HG03520 (cell line): Measurements from ENCODE around the gene ZNF783.
A peak's percentile ranks its signal among the peaks of the same experiment; 100 is the strongest.

Experiments used
- ATAC-seq: cut with Tn5 transposase; IDR thresholded peaks from one replicate; pipeline ENCODE4 v1.9.1; 2021; ENCODE audit warnings: mild to moderate bottlenecking, moderate library complexity; ENCODE audit not compliant: unreplicated experiment

ZNF783 gene

DNA sequence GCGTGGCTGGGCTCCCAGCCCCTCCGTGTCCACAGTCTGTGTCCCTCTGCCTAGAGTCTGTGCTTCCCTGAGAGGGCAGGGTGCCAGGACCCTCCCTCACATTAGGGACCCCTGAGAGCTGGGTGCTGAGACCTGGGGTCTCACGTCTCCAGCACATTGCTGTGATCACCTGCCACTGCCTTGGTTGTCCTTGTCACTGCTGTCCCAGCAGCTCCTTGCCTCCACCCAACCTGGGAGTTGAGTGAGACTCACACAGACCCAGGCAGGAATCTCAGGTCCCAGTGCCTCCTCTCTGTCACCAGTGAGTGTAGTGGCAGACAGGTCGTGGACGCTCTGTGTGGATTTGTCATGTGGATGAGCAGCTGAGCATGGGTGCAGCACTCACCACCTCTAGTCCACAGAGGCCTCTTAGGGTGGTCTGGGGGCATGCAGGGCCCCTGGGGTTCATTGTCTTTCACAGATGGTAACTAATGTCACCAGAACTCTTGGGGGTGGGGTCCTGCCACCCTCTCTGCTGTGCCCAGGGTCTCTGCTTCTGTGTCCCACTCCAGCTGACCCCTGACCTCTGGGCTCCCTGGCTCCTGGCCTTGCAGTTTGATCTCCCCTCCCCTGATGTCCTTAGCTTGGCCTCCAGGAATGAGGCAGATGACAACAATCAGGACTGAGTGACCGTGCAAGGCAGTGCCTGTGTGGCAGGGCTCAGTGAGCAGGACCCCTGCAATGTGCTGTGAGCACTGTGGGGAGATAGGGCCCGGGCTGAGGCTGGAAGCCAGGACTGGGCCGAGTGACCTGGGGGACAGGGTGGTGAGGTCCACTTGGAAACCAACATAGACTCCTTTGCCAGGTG lies 18.9 kb downstream of the ZNF783 start:
- ATAC-seq = no peak

DNA sequence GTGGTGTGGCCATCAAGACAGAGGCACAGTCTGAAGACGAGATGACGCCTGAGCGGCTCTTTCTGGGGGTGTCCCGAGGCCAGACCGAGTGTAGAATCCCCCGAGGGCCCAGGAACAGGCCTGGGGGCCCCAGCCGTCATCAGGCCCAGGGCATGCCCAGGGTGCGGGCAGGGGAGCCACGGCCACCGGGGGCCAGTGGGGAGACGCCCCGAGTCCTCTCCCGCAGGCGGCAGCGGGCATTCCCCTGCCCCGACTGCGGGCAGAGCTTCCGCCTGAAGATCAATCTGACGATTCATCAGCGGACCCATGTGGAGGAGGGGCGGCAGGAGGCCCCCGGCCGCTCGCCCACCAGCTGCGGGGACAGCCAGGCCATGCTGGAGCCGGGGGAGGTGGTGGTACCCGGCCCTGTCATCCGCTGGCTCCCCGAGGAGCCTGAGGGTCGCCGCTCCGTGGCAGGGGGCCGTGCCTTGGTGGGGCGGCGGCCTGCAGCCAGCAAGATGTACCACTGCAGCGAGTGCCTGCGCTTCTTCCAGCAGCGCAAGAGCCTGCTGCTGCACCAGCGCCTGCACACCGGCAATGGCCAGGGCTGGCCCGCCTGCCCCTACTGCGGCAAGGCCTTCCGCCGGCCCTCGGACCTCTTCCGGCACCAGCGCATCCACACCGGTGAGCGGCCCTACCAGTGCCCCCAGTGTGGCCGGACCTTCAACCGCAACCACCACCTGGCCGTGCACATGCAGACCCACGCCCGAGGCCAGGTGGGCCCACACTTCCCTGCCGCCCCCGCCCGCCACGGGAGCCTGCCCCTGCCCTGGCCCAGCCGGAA lies 19.7 kb downstream of the ZNF783 start:
- ATAC-seq = no peak

DNA sequence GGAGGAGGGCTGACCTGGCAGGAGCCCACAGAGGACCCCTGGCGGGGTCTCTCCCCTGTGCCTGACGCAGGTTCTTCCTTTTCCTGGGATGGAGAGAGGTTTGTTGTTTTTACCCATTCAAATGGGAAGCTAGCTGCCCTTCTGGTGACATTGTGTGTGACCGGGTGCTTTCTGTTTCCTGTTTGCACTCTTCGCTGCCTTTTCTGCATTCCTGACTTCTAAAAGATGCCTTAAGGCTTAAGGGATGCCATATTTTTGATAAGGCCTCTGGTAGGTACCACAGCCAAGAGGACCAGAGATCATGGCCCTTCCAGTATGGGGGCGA lies 20.3 kb downstream of the ZNF783 start:
- ATAC-seq = no peak

DNA sequence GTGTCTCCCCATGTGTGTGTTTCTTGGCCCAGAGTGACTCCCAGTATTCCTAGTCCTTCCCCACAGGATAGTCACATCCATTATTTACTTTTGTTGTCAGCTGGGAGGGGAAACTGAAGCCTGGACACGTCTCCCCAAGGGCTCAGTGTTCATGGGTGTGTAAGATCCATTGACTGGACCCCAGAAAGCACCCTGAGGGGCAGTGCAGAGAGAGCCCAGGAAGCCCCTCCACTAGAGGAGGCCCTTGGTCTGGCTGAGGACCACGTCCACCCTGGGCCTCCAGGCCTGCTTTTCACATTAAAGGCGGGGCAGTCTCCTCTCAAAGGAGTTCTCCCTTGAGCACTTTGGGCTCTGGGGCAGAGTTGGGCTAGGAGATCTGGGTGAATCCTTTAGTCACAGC lies 21.3 kb downstream of the ZNF783 start:
- ATAC-seq = no peak

DNA sequence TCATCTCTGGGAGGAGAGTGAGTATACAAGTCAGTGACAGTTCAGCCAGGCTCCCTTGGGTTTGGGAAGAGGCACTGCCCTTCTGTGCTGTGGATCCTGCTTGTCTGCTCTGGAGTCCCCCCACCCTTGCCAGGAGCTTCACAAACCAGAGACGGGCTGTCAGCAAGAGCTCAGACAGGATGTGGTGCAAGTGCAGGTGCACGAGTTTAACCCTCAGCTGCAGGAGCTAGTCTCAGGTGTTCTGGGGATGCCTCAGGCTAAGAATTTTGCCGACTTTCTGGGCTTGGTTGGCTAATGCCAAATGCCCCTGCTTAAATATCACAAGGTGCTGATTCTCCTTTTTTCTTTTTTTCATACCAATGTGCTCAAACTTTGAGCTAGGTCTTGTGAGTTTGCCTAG lies 22.3 kb downstream of the ZNF783 start:
- no peak for ATAC-seq

DNA sequence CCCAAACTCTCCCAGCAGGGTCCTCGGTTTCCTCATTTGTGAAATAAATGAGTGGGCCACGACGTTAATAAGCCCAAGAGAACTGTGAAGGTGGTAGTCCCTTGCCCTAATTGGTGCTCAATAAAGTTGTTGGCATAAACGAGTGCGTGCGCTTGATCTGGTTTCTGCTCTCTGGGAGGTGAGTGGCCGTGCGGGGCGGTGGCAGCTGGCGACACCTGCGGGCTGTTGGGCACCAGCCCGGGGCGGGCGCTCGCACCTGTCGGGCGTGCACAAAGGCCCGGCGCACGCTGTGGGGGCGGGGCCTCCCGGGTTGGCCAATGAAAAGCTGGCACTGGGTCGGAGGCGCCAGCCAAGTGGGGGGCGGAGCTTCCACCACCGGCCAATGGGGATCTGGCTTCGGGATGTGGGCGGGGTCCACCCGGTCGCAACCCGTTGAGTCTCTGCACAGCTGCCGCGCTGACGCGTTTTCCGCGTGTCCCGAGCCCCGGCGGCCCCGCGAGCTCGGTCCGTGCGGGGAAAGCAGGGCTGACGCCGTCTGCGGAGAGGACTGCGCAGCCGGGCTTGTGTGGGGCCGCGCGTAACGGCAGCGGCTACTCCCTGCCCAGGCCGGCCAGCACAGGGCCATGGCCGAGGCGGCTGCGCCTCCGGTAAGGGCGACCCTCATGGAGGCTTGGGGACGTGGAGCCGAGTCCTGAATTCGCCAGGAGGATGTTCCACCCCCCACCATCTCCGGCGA lies 23.0 kb downstream of the ZNF783 start:
- peak; percentile 96 for ATAC-seq

DNA sequence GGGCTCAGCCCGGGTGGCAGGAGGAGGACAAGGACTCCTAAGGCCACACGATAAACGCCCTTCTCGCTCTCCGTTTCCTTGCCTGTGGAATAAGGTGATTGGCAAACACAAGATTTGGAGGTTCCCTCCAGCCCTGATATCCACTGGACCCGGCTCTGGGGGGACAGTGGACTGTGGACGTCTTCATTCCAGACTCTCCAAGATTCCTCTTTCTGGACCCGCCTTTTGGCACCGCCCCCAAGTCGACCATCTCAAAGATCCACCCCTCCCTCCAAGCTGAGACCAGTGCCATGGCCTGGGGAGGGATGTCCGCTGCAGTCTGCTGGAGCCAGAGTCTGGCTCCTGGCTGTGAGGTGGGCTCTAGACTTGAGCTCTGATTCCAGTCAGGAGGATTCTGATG lies 23.6 kb downstream of the ZNF783 start:
- no peak for ATAC-seq

DNA sequence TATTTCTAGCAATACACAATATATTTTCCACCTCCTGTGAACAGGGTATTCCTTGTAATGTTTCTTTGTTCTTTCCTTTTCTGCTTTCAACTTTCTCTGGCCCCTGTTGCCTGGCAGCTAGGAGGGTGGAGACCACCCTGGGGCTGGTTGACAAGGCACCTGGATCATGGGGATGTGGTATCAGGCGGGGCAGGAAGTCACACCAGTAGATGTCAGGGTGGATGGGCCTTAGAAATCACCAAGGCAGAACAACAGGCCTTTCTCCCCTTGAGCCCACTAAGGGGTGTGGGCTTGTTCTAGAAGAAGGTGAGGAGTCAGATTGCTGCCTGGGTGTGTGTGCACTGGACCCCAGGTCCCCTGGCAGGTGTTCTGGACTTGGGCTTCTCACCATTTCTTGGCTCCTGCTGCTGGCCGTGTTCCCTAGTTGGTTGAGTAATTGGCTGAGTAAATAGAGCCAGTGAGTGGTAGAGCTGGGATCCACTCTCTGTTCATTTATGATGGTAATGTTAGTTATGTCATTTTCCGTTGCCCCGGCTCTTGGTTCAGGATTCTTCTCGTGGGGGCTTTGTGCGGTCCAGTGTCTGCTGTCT lies 24.9 kb downstream of the ZNF783 start:
- ATAC-seq = no peak

DNA sequence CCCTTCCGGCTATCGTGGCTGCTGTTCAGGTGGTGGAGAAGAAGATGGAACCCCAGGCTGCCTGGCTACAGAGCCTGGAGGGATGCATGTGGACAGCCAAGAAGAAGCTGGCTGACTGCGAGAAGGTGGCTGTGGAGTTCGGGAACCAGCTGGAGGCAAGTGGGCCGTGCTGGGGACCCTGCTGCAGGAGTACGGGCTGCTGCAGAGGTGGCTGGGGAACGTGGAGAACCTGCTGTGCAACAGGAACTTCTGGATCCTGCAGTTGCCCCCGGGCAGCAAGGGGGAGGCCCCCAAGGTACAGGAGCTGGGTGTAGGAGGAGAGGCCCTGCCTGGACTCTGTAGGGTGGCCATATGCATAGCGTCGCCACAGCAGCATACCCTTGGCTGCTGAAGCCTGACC lies 25.6 kb downstream of the ZNF783 start:
- no peak for ATAC-seq

DNA sequence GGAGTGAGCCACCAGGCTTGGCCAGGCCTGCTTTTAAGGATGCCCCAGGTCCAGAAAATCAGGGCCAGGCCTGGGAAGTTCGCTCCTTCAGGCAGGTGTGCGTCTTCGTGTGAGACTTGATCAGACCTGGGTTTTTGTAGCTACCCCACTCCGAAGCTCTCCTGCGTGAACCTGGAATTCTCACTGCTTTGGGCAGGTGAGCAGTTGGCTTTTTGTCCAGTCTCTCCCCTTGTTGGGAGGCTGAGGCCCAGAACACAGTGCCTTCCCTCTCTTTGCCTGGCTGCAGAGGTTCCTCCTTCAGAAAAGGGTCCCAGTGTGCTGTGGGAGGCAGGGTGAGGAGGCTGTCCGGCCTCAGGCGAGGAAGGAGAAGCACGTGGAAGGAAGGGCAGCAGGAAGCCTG lies 27.3 kb downstream of the ZNF783 start:
- no peak for ATAC-seq

DNA sequence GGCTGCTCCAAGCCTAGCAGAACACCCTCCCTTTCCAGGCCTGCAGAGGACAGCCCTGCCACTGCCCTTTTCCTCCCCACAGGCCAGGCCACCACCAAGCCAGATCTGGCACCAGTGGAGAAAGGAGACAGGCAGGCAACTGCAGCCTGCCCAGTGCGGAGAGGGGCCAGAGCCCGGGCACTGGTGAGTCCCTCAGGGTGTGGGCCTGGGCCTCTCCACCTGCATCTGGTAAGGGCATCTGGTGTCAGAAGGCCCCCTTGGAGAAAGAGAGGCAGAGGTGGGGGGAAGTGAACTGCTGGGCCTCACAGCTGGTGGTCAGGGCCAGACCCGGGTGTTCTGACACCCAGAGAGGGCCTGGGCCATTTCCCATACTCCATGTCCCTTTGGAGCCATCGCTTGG lies 27.9 kb downstream of the ZNF783 start:
- no peak for ATAC-seq

DNA sequence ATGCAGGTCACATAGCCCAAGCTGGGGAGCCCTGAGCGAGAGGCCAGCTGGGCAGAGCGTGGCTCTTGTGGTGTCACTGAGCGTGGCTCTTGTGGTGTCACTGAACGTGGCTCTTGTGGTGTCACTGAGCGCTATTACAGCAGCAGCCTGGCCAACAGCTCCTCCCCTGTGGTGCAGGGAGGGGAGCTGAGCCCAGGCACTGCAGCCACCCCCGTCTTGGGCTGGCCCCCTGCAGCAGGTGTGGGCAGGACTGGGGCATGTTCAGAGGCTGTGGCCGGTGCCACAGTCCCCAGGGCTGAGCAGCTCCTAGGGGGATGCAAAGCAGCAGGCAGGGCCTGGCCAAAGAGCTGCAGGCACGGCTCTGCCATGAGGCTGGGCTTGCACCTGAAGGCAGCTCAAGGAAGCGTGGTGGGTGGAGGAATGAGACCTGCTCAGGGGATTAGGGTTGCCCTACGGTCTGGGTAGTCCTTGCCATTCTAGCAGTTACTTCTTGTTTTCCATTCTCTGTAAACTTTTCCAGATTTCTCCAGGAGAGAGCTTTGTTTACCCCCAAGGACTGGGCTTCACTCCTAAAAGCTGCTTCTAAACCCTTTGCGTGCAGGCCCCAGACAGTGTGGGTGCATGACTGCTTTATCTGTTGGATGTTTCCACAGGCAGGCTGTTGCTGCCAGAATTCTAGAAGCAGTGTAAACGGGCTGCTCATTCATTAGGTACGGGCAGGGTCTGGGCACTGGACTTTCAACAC lies 29.2 kb downstream of the ZNF783 start:
- no peak for ATAC-seq

DNA sequence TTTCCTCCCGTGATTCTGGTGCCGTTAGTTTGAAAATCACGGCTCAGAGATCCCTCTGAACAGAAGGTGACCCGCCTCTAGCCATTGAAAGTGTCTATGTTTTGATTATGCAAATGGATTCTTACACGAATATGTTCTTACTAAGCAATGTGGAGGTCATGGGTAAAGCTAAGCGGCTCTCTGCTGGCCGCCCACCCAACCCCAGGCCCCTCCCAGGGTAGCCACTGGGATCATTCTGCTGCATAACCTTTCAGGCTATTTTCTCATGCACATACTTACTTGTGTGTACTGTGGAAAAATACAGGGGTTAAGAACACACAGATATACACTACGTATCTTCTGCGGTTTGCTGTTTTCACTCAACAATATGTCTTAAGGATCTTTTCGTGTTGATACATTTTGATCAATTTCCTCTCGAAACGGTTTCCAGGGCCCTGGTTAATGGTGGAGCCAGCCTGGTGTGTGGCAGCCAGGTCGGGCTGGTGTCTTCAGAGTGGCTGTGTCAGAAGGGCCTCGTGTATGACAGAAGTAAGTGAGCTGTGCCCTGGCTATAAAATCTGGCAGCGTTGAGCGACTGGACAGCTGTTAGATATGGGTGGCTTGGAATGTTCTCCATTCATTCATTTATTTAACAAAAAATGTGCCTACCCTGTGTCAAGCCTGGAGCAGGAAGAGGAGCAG lies 29.9 kb downstream of the ZNF783 start:
- ATAC-seq = no peak

DNA sequence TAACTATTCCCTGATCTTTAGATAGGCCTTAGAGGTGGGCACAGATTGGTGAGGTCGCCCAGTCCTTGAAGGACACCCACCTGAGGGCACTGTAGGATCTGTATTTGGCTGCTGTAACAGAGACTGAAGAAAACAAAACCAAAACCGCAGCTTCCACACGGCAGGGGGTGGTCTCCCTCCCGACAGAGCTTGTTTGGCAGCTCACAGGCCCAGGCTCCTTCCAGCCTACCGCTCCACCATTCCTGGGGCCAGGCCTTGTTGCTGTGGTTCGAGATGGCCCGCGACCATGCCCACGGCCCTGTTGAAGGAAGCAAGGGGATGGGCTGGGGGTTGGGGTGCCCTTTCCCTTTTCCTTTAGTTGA lies 30.4 kb downstream of the ZNF783 start:
- ATAC-seq = no peak

DNA sequence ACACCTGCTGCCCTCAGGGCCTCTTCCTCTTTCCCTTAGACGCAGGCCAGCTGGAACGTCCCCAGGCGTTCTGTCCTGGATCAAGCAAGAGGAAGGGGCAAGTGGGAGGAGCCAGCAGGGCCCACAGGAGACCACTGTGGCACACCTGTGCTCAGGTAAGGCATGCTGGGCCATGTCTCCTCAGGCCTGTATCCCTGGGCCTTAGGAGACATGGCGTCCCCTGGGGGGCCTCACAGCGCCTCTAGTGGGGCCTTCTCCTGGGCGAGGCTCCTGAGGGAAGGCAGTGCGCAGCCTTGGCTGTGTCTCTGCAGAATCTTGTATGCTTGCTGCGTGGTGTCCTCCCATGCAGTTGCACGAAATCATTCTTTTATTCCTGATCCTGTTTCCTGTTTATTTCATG lies 31.3 kb downstream of the ZNF783 start:
- no peak for ATAC-seq

DNA sequence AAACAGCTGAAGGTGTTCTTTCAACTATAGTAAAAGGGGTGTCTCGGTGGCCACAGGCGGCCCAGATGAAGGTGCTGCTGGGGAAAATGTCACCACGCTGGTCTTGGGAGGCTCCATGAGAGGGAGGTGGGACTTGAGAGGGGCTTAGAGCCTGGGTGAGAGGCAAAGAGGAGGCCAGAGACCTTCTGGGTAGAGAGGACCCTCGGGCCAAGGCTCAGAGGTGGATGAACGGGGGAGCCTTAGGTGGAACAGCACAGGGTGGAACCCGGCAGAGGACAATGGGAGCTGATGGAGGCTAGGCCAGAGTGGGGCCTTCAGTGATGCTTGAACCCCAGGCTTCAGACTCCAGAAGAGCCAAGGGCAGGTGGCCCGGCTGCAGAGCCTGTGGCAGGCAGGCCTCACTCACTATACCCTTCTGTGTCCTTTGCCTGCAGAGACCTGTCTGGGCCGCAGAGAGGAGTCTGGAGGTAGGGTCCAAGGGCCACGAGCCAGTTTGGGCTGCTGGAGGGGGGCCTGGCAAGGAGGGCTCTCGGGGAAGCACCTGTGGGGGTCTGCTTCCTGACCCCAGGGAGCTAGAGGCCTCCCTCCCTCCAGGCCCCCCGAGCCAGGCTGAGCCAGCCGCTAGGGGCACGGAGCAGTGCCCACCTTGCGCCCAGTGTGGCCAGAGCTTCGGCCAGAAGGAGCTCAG lies 32.1 kb downstream of the ZNF783 start:
- no peak for ATAC-seq

DNA sequence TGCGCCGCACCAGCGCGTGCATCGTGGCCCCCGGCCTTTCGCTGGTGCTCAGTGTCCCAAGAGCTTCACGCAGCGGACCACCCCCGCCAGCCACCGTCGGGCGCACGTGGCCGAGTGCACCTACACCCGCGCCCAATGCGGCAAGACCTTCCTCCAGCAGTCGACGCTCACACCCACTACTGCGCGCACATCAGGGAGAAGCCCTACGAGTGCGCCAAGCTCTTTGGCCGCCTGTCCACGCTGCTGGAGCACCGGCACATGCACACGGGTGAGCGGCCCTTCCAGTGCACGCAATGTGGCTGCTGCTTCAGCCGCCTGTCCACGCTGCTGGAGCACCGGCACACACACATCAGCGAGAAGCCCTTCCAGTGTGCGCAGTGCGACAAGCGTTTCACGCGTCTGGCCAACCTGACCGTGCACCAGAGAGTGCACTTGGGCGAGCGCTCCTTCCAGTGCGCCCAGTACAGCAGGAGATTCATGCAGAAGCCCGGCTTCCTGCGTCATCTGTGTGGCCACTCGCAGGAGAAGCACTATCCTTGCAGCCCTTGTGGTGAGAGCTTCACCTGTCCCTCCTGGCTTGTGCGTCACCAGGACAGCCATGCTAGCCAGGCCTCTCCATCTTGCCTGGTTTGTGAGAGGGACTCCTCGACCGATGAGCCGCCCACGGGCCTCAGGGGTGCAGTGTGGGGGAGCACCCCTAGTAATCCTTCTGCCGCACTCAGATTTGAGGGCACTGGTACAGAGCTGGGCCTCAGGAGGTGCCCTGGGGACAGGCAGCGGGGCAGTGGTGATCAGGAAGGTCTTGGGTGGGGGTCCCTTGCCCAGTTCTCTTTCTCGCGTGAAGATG lies 32.9 kb downstream of the ZNF783 start:
- no peak for ATAC-seq

DNA sequence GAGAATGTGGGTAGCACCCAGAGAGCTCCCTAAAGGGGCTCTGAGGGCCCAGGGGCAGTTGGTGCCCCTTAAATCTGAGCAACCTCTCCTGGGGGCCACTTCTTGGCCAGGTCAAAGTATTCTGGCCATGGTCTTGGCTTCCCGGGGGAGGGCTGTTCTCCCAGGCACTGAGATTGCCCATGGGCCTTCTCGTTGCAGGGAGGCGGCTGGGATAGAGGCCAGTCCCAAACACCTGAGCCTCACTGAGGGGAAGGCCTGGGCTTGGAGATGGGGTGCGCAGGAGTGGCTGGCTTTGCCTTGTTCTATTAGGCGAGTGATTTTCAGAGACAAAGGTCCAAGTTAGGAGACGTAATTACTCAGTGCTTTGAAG lies 33.5 kb downstream of the ZNF783 start:
- no peak for ATAC-seq

DNA sequence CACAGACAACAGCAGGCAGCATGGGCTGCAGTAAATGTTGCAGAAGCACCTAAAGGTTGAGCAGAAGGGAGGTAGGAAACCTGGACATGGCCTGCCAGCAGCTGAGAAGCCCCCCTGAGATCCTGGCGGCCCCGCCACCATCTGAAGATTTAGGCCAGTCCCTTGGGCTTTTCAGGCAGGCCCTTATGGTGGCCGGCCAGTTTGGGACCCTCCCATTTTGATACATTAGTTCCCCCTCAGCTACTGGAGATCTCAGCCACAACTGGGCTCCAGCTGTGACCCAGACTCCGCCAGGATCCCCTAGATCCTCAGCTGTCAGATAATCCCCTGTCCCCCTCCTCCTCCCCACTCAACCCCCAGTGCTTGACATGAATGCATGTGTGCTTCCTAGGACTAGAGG lies 34.4 kb downstream of the ZNF783 start:
- ATAC-seq = no peak
